Fibroblast of lung (primary cell): ENCODE measurements around the gene ASPRV1. TPM values are rescaled to one million over a fixed set of nuclear protein-coding genes. Genes with fewer than 3 reads are reported as not detected.

Source experiments
- DNase-seq, 2 donors: peaks; one replicate each; pipeline versions ENCODE4 v3.0.0 to v3.0.0-alpha.2; 2010; ENCODE audit warnings: low read depth in 2 of 2
- H2AFZ ChIP-seq: 2 replicates; pipeline ENCODE4 v1.5.1; 2012; ENCODE audit warnings: low read length, control low read depth, inconsistent platforms
- H3K27ac ChIP-seq: 2 replicates; pipeline ENCODE4 v1.5.1; 2011; ENCODE audit warnings: low read length, control low read depth; ENCODE audit not compliant: insufficient read depth
- H3K27me3 ChIP-seq: 2 replicates; pipeline ENCODE4 v1.5.1; 2011; ENCODE audit warnings: mild to moderate bottlenecking, low read length; ENCODE audit not compliant: control insufficient read depth, insufficient read depth
- H3K36me3 ChIP-seq: 2 replicates; pipeline ENCODE4 v1.5.1; 2011; ENCODE audit warnings: low read length; ENCODE audit not compliant: control insufficient read depth, insufficient read depth
- H3K4me1 ChIP-seq: 2 replicates; pipeline ENCODE4 v1.5.1; 2011; ENCODE audit warnings: low read length; ENCODE audit not compliant: control insufficient read depth, insufficient read depth; ENCODE audit errors: extremely low read depth
- H3K4me2 ChIP-seq: 2 replicates; pipeline ENCODE4 v1.5.1; 2011; ENCODE audit warnings: low read length, control low read depth; ENCODE audit not compliant: insufficient read depth; ENCODE audit errors: extremely low read depth
- H3K4me3 ChIP-seq, 4 experiments: fragments of 200-600 bp in 1 of 4; sonication (generic) in 1 of 4; replicated peaks in 1 of 4; 2 replicates each; pipeline ENCODE4 v1.5.1; 2011 to 2016; ENCODE audit warnings: low read length in 4 of 4, low read depth in 3 of 4, mild to moderate bottlenecking in 3 of 4, control low read depth in 2 of 4, inconsistent platforms in 1 of 4, mixed read lengths in 1 of 4; ENCODE audit not compliant: insufficient read depth in 1 of 4; ENCODE audit errors: control extremely low read depth in 1 of 4
- H3K79me2 ChIP-seq: 2 replicates; pipeline ENCODE4 v1.5.1; 2012; ENCODE audit warnings: mild to moderate bottlenecking, low read length, inconsistent platforms; ENCODE audit not compliant: control insufficient read depth, insufficient read depth
- H3K9ac ChIP-seq: 2 replicates; pipeline ENCODE4 v1.5.1; 2011; ENCODE audit warnings: mild to moderate bottlenecking, low read length, control low read depth; ENCODE audit not compliant: insufficient read depth
- H3K9me3 ChIP-seq: 2 replicates; pipeline ENCODE4 v1.5.1; 2012; ENCODE audit warnings: low read depth, low read length; ENCODE audit not compliant: control insufficient read depth, insufficient read depth
- H4K20me1 ChIP-seq: 2 replicates; pipeline ENCODE4 v1.5.1; 2011; ENCODE audit warnings: low read length; ENCODE audit not compliant: control insufficient read depth, insufficient read depth; ENCODE audit errors: extremely low read depth
- CTCF ChIP-seq, 2 donors: IDR thresholded peaks in 1 of 2; conservative IDR thresholded peaks in 1 of 2; 1 replicate in 1 of 2; 2 replicates in 1 of 2; pipeline ENCODE4 v1.5.1; 2011 to 2012; ENCODE audit warnings: low read length in 2 of 2, control low read depth in 1 of 2, inconsistent platforms in 1 of 2, low read depth in 1 of 2, mild to moderate bottlenecking in 1 of 2
- EZH2 ChIP-seq: IDR thresholded peaks from 2 replicates; pipeline ENCODE4 v1.5.1; 2012; ENCODE audit warnings: low read length, control low read depth, mild to moderate bottlenecking; ENCODE audit errors: missing control alignments
- polyA plus RNA-seq, 2 donors: library from polyadenylated mRNA; depleted of rRNA in 1 of 2; stranded (reverse) in 1 of 2; unstranded in 1 of 2; fragments of >200 nt; gene quantifications; 2 replicates each; pipeline ENCODE4 v1.2.1, GENCODE V29; 2011 to 2012; ENCODE audit warnings: missing spikeins in 1 of 2
- total RNA-seq: library from RNA; depleted of rRNA; stranded (reverse); fragments of >200 nt; gene quantifications from 2 replicates; pipeline ENCODE4 v1.2.1, GENCODE V29; 2014

ASPRV1 gene
- total and polyA plus RNA-seq, 2 donors (not counting 1 experiment from before 2014, with no cell fraction given), result 0.08 to 0.33 TPM

GRCh38 chr2:69962986-69963730, 1.7 kb upstream of the ASPRV1 start:
- DNase-seq, result no peak
- H4K20me1 ChIP-seq, result no peaks in the 10 kb centered on the region

GRCh38 chr2:69960821-69961220, 610 bp downstream of the ASPRV1 start:
- H4K20me1 ChIP-seq, result no peaks in the 10 kb centered on the region
- no peaks in the 10 kb centered on the region for H3K4me1 ChIP-seq
- H3K79me2 ChIP-seq, result no peaks in the 10 kb centered on the region
- H3K9ac ChIP-seq, result no peak overlapping the region
- no peak for DNase-seq
- no peak overlapping the region for H3K4me2 ChIP-seq
- H3K27me3 ChIP-seq, result peaks cover 22% of the 10 kb centered on the region
- H2AFZ ChIP-seq, result no peak overlapping the region
- no peak overlapping the region for H3K27ac ChIP-seq
- TF ChIP-seq EZH2, result no peak
- no peak for TF ChIP-seq CTCF (conservative IDR thresholded peaks at IDR 0.05 in 1 of 2, IDR thresholded peaks at IDR 0.05 in 1 of 2; ENCODE audit: low read depth in 1 of 2, low read length in 2 of 2)
- no peak overlapping the region for H3K4me3 ChIP-seq
- H3K9me3 ChIP-seq, result no peaks in the 10 kb centered on the region
- no peaks in the 10 kb centered on the region for H3K36me3 ChIP-seq

More at GRCh38 chr2:69962986-69963730, 1.7 kb upstream of the ASPRV1 start:
- no peaks in the 10 kb centered on the region for H3K9me3 ChIP-seq
- no peak overlapping the region for H3K4me3 ChIP-seq
- no peaks in the 10 kb centered on the region for H3K79me2 ChIP-seq
- H3K4me2 ChIP-seq, result no peak overlapping the region
- H3K36me3 ChIP-seq, result no peaks in the 10 kb centered on the region
- TF ChIP-seq CTCF (conservative IDR thresholded peaks at IDR 0.05 in 1 of 2, IDR thresholded peaks at IDR 0.05 in 1 of 2; ENCODE audit: low read depth in 1 of 2, low read length in 2 of 2), result no peak
- no peak for TF ChIP-seq EZH2
- H2AFZ ChIP-seq, result no peak overlapping the region
- peaks cover 17% of the 10 kb centered on the region for H3K27me3 ChIP-seq
- no peak overlapping the region for H3K9ac ChIP-seq
- no peak overlapping the region for H3K27ac ChIP-seq
- H3K4me1 ChIP-seq, result no peaks in the 10 kb centered on the region

- Histone ChIP-seq H3K79me2 (no peaks in the 10 kb centered on the region), H3K9ac (no peak overlapping the region), H3K27ac (no peak overlapping the region), H3K27me3 (peaks cover 23% of the 10 kb centered on the region), H3K36me3 (no peaks in the 10 kb centered on the region), H4K20me1 (no peaks in the 10 kb centered on the region), H3K4me1 (no peaks in the 10 kb centered on the region), H3K4me3 (no peak overlapping the region), H2AFZ (no peak overlapping the region), H3K4me2 (no peak overlapping the region), H3K9me3 (no peaks in the 10 kb centered on the region)
- TF ChIP-seq CTCF (conservative IDR thresholded peaks at IDR 0.05 in 1 of 2, IDR thresholded peaks at IDR 0.05 in 1 of 2; ENCODE audit: low read depth in 1 of 2, low read length in 2 of 2) (no peak), EZH2 (no peak)
- DNase-seq, result no peak
Observed at GRCh38 chr2:69959425-69959824, 2.0 kb downstream of the ASPRV1 start.
